Panc1 (cell line): Measurements from ENCODE around the gene CSMD2. TPM values are rescaled to one million over a fixed set of nuclear protein-coding genes. Genes with fewer than 3 reads are reported as not detected.

Experiments used
- ATAC-seq: fragments of 200-7000 bp; cut with Tn5 transposase; 2 replicates; pipeline ENCODE4 v1.9.1; 2020; ENCODE audit warnings: mild to moderate bottlenecking, moderate library complexity
- BruUV-seq: library from RNA; stranded (reverse); fragments of 400-500 nt; replicated peaks from 2 replicates; lab custom pipeline; 2021; lab: Mats Ljungman, UMichigan
- CTCF ChIA-PET: fragments of 300-600 bp; sonication (Branson Sonifier 250); formaldehyde crosslinking; loops from one replicate; lab custom pipeline; 2022; ENCODE audit warnings: antibody characterized with exemption; lab: Charles Lee
- POLR2A ChIA-PET: fragments of 300-600 bp; sonication (Branson Sonifier 250); formaldehyde crosslinking; loops from one replicate; lab custom pipeline; 2022; ENCODE audit warnings: antibody characterized with exemption; lab: Charles Lee
- DNase-seq: peaks from one replicate; pipeline ENCODE4 v3.0.0-alpha.2; 2010; ENCODE audit warnings: low read depth, low spot score
- H3K27ac ChIP-seq: 2 replicates; pipeline ENCODE4 v1.5.1; 2011; ENCODE audit warnings: mild to moderate bottlenecking, low read length, inconsistent platforms
- H3K27me3 ChIP-seq: fragments of 200-500 bp; sonication (Bioruptor generic); 2 replicates; pipeline ENCODE4 v1.6.0; 2014; ENCODE audit warnings: low read length, inconsistent platforms; ENCODE audit not compliant: control insufficient read depth, insufficient read depth
- H3K36me3 ChIP-seq: fragments of 200-500 bp; sonication (Bioruptor generic); 2 replicates; pipeline ENCODE4 v1.5.1; 2014; ENCODE audit warnings: inconsistent platforms, mild to moderate bottlenecking, low read length, moderate library complexity; ENCODE audit not compliant: control insufficient read depth, insufficient read depth
- H3K4me1 ChIP-seq: 2 replicates; pipeline ENCODE4 v1.5.1; 2011; ENCODE audit warnings: inconsistent platforms, mild to moderate bottlenecking, low read length, moderate library complexity; ENCODE audit not compliant: control insufficient read depth, insufficient read depth
- H3K4me3 ChIP-seq, 2 experiments: 2 replicates each; pipeline ENCODE4 v1.5.1; 2011 to 2012; ENCODE audit warnings: low read depth in 2 of 2, low read length in 2 of 2, mild to moderate bottlenecking in 2 of 2, inconsistent platforms in 1 of 2, moderate library complexity in 1 of 2
- H3K9me3 ChIP-seq: fragments of 200-500 bp; sonication (Bioruptor generic); 2 replicates; pipeline ENCODE4 v1.5.1; 2014; ENCODE audit warnings: low read depth, mild to moderate bottlenecking, inconsistent platforms, low read length, moderate library complexity; ENCODE audit not compliant: control insufficient read depth, insufficient read depth
- CTCF ChIP-seq: fragments of 450-650 bp; IDR thresholded peaks from 2 replicates; pipeline ENCODE4 v1.5.1; 2017; ENCODE audit warnings: mild to moderate bottlenecking
- POLR2AphosphoS5 ChIP-seq: IDR thresholded peaks from 2 replicates; pipeline ENCODE4 v1.6.1; 2012; ENCODE audit warnings: mild to moderate bottlenecking, low read depth, low read length, moderate library complexity
- REST ChIP-seq, 2 experiments: IDR thresholded peaks; 2 replicates each; pipeline ENCODE4 v1.6.1; 2011 to 2012; ENCODE audit warnings: low read depth in 2 of 2, control low read depth in 1 of 2, low read length in 1 of 2, mild to moderate bottlenecking in 1 of 2, moderate library complexity in 1 of 2; ENCODE audit not compliant: insufficient read depth in 1 of 2
- SIN3A ChIP-seq: IDR thresholded peaks from 2 replicates; pipeline ENCODE4 v1.6.1; 2012; ENCODE audit warnings: low read depth, mild to moderate bottlenecking, low read length, moderate library complexity, borderline replicate concordance; ENCODE audit not compliant: insufficient read depth
- TCF7L2 ChIP-seq: IDR thresholded peaks from 2 replicates; pipeline ENCODE4 v1.6.1; 2011; ENCODE audit warnings: mild to moderate bottlenecking, low read depth, low read length, inconsistent platforms
- in situ Hi-C: cut with HindIII; loops from 2 replicates; pipeline ENCODE4 v1.10.0; 2016; ENCODE audit warnings: low sequenced_read_pairs, low pct_unique_long_range_greater_than_20kb
- intact Hi-C: fragments of 100-400 bp; cut with micrococcal nuclease; formaldehyde crosslinking; loops from one replicate; pipeline ENCODE4 v1.10.0; 2022; ENCODE audit not compliant: unreplicated experiment
- total RNA-seq: library from RNA; stranded (reverse); gene quantifications from one replicate; pipeline ENCODE4 v1.2.1, GENCODE V29; 2021; ENCODE audit not compliant: unreplicated experiment

Gene CSMD2
- total RNA-seq, 1 experiment from 2014 or later, result not detected

- intact Hi-C loops, result no loop called here
- CTCF ChIA-PET, result no interaction called here
Observed at GRCh38 chr1:33660244-33660643, 504.8 kb downstream of the CSMD2 start.

GRCh38 chr1:33659641-33660040 is 505.4 kb downstream of the CSMD2 start:
- ATAC-seq, result no peak
- Histone ChIP-seq H3K27me3 (peaks cover 7% of the 10 kb centered on the region), H3K4me3 (no peak overlapping the region), H3K9me3 (no peaks in the 10 kb centered on the region), H3K27ac (no peak overlapping the region), H3K4me1 (no peaks in the 10 kb centered on the region), H3K36me3 (no peaks in the 10 kb centered on the region)
- POLR2A ChIA-PET, result no interaction called here
- no TSS peak for BruUV-seq
- no peak for DNase-seq
- in situ Hi-C loops, result no loop called here
- TF ChIP-seq CTCF, result no peak
- TF ChIP-seq REST (IDR thresholded peaks at IDR 0.05; ENCODE audit: insufficient read depth in 1 of 2, low read depth in 2 of 2, low read length in 1 of 2), result no peak
- no peak for TF ChIP-seq SIN3A
- no peak for TF ChIP-seq POLR2AphosphoS5
- no peak for TF ChIP-seq TCF7L2
- intact Hi-C loops, result no loop called here
- CTCF ChIA-PET, result no interaction called here

More at GRCh38 chr1:33660244-33660643, 504.8 kb downstream of the CSMD2 start:
- Histone ChIP-seq H3K36me3 (no peaks in the 10 kb centered on the region), H3K4me3 (no peak overlapping the region), H3K9me3 (no peaks in the 10 kb centered on the region), H3K27me3 (peaks cover 10% of the 10 kb centered on the region), H3K4me1 (no peaks in the 10 kb centered on the region), H3K27ac (no peak overlapping the region)
- TF ChIP-seq REST (IDR thresholded peaks at IDR 0.05; ENCODE audit: insufficient read depth in 1 of 2, low read depth in 2 of 2, low read length in 1 of 2) (no peak), SIN3A (no peak), POLR2AphosphoS5 (no peak), TCF7L2 (no peak), CTCF (no peak)
- POLR2A ChIA-PET, result no interaction called here
- no peak for DNase-seq
- BruUV-seq, result no TSS peak
- in situ Hi-C loops, result no loop called here
- ATAC-seq, result no peak
